ENCODE measurements around the gene PCYT1A.

DNA sequence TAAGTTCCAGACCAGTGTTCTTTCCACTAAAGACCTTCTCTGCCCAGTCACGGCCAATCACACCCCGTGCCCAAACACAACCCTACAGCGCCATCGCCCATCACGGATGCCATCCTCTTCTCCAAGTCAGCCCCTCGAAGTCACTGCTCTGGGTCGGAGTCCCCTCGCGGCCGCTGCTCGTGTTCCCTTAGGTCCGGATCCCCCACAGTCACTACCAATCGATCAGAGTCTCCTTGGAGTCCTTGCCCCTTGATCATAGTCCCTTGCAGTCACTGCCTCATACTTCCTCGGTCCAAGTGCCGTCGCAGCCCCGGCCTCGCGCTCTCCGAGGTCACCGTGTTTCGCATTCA lies 461 bp downstream of the PCYT1A start:
- TF ChIP-seq, protein P1, sequence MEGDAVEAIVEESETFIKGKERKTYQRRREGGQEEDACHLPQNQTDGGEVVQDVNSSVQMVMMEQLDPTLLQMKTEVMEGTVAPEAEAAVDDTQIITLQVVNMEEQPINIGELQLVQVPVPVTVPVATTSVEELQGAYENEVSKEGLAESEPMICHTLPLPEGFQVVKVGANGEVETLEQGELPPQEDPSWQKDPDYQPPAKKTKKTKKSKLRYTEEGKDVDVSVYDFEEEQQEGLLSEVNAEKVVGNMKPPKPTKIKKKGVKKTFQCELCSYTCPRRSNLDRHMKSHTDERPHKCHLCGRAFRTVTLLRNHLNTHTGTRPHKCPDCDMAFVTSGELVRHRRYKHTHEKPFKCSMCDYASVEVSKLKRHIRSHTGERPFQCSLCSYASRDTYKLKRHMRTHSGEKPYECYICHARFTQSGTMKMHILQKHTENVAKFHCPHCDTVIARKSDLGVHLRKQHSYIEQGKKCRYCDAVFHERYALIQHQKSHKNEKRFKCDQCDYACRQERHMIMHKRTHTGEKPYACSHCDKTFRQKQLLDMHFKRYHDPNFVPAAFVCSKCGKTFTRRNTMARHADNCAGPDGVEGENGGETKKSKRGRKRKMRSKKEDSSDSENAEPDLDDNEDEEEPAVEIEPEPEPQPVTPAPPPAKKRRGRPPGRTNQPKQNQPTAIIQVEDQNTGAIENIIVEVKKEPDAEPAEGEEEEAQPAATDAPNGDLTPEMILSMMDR (IDR thresholded peaks at IDR 0.05; ENCODE audit: insufficient read depth, low read length, poor library complexity, severe bottlenecking) = no peak
- TF ChIP-seq EZH2phosphoT487 (conservative IDR thresholded peaks at IDR 0.05; ENCODE audit: low read length) = no peak
